ENCODE measurements around the gene CFB. TPM values are rescaled to one million over a fixed set of nuclear protein-coding genes. Genes with fewer than 3 reads are reported as not detected.

CFB gene
- total and polyA plus RNA-seq, 9 of the 15 experiments (the other 6 are each of a cell fraction or from before 2014, with no cell fraction given), result 0.08 to 0.91 (median 0.22) TPM; not detected in 4

- TF ChIP-seq, protein P1, sequence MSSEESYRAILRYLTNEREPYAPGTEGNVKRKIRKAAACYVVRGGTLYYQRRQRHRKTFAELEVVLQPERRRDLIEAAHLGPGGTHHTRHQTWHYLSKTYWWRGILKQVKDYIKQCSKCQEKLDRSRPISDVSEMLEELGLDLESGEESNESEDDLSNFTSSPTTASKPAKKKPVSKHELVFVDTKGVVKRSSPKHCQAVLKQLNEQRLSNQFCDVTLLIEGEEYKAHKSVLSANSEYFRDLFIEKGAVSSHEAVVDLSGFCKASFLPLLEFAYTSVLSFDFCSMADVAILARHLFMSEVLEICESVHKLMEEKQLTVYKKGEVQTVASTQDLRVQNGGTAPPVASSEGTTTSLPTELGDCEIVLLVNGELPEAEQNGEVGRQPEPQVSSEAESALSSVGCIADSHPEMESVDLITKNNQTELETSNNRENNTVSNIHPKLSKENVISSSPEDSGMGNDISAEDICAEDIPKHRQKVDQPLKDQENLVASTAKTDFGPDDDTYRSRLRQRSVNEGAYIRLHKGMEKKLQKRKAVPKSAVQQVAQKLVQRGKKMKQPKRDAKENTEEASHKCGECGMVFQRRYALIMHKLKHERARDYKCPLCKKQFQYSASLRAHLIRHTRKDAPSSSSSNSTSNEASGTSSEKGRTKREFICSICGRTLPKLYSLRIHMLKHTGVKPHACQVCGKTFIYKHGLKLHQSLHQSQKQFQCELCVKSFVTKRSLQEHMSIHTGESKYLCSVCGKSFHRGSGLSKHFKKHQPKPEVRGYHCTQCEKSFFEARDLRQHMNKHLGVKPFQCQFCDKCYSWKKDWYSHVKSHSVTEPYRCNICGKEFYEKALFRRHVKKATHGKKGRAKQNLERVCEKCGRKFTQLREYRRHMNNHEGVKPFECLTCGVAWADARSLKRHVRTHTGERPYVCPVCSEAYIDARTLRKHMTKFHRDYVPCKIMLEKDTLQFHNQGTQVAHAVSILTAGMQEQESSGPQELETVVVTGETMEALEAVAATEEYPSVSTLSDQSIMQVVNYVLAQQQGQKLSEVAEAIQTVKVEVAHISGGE (CRISPR knock-in tag; IDR thresholded peaks at IDR 0.05), result no peak
- TF ChIP-seq MIER1 (IDR thresholded peaks at IDR 0.05; ENCODE audit: low read depth), result peak; percentile 74; the same call in 1 of the 2 replicates
- peak; percentile 78; the same call in 1 of the 2 replicates for TF ChIP-seq FOXK1 (CRISPR knock-in tag; IDR thresholded peaks at IDR 0.05; ENCODE audit: borderline replicate concordance)
- peak; percentile 75; the same call in 1 of the 2 replicates for TF ChIP-seq ZNF165 (CRISPR knock-in tag; IDR thresholded peaks at IDR 0.05; ENCODE audit: borderline replicate concordance)
- 0 out of 2 replicates have a peak, but pooled peaks have one; percentile 26 for TF ChIP-seq SMARCA4 (IDR thresholded peaks at IDR 0.05)
- TF ChIP-seq HOMEZ (CRISPR knock-in tag; IDR thresholded peaks at IDR 0.05), result 0 out of 2 replicates have a peak, but pooled peaks have one; percentile 52
- TF ChIP-seq, protein P2, sequence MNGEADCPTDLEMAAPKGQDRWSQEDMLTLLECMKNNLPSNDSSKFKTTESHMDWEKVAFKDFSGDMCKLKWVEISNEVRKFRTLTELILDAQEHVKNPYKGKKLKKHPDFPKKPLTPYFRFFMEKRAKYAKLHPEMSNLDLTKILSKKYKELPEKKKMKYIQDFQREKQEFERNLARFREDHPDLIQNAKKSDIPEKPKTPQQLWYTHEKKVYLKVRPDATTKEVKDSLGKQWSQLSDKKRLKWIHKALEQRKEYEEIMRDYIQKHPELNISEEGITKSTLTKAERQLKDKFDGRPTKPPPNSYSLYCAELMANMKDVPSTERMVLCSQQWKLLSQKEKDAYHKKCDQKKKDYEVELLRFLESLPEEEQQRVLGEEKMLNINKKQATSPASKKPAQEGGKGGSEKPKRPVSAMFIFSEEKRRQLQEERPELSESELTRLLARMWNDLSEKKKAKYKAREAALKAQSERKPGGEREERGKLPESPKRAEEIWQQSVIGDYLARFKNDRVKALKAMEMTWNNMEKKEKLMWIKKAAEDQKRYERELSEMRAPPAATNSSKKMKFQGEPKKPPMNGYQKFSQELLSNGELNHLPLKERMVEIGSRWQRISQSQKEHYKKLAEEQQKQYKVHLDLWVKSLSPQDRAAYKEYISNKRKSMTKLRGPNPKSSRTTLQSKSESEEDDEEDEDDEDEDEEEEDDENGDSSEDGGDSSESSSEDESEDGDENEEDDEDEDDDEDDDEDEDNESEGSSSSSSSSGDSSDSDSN (IDR thresholded peaks at IDR 0.05; ENCODE audit: borderline replicate concordance in 1 of 2, low read depth in 2 of 2, low read length in 2 of 2), result no peak
- TF ChIP-seq ESRRA (IDR thresholded peaks at IDR 0.05; ENCODE audit: borderline replicate concordance, low read depth), result no peak
- TF ChIP-seq BRCA1 (IDR thresholded peaks at IDR 0.05), result no peak
- peak; percentile 97 for TF ChIP-seq BRCA1 (CRISPR knock-in tag; IDR thresholded peaks at IDR 0.05)
- no peak for TF ChIP-seq ARNT (IDR thresholded peaks at IDR 0.05)
- TF ChIP-seq FOXK2 (conservative IDR thresholded peaks at IDR 0.05 in 1 of 2, IDR thresholded peaks at IDR 0.05 in 1 of 2; ENCODE audit: low read depth in 2 of 2), result no peak
- no peak for TF ChIP-seq FOXJ2 (tag; IDR thresholded peaks at IDR 0.05)
- TF ChIP-seq ZC3H11A (IDR thresholded peaks at IDR 0.05; ENCODE audit: low read depth, low read length), result no peak
- no peak for TF ChIP-seq TEAD4 (IDR thresholded peaks at IDR 0.05; ENCODE audit: low read length)
- TF ChIP-seq TEAD4 (CRISPR knock-in tag; IDR thresholded peaks at IDR 0.05; ENCODE audit: borderline replicate concordance), result peak; percentile 90; the same call in 1 of the 2 replicates
- TF ChIP-seq ZNF263 (CRISPR knock-in tag; IDR thresholded peaks at IDR 0.05; ENCODE audit: borderline replicate concordance), result 0 out of 2 replicates have a peak, but pooled peaks have one; percentile 50
- TF ChIP-seq, protein P3, sequence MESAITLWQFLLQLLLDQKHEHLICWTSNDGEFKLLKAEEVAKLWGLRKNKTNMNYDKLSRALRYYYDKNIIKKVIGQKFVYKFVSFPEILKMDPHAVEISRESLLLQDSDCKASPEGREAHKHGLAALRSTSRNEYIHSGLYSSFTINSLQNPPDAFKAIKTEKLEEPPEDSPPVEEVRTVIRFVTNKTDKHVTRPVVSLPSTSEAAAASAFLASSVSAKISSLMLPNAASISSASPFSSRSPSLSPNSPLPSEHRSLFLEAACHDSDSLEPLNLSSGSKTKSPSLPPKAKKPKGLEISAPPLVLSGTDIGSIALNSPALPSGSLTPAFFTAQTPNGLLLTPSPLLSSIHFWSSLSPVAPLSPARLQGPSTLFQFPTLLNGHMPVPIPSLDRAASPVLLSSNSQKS (CRISPR knock-in tag; IDR thresholded peaks at IDR 0.05), result no peak
- 0 out of 2 replicates have a peak, but pooled peaks have one; percentile 69 for TF ChIP-seq MTF1 (CRISPR knock-in tag; IDR thresholded peaks at IDR 0.05; ENCODE audit: borderline replicate concordance)
- peak; percentile 29; the same call in 1 of the 2 replicates for TF ChIP-seq NFRKB (IDR thresholded peaks at IDR 0.05; ENCODE audit: low read depth)
- no peak for TF ChIP-seq SUPT5H (IDR thresholded peaks at IDR 0.05)
Observed at GRCh38 chr6:31958412-31958740, 12.5 kb downstream of the CFB start (continued).
